Tibial nerve (tissue), 4 donors: ENCODE measurements around the gene CEP78. TPM values are rescaled to one million over a fixed set of nuclear protein-coding genes. Genes with fewer than 3 reads are reported as not detected.
"Not testable (repeated sequence)": the region's sequence is repeated elsewhere in the genome, so short reads cannot be mapped to it uniquely, and the experiment has no call there.

Source experiments
- DNase-seq, 2 donors: peaks; one replicate each; pipeline ENCODE4 v3.0.0-alpha.2; 2019; ENCODE audit warnings: low spot score in 2 of 2
- H3K27ac ChIP-seq, 4 donors: fragments of 200-600 bp; sonication (generic) in 3 of 4; one replicate each; pipeline ENCODE4 v1.5.1; 2017 to 2019; ENCODE audit warnings: mild to moderate bottlenecking in 1 of 4
- H3K27me3 ChIP-seq, 2 donors: fragments of 200-600 bp; sonication (generic) in 1 of 2; one replicate each; pipeline versions ENCODE4 v1.5.1 to v1.6.0; 2017 to 2019
- H3K36me3 ChIP-seq, 3 donors: fragments of 200-600 bp; sonication (generic); one replicate each; pipeline ENCODE4 v1.5.1; 2018 to 2019
- H3K4me1 ChIP-seq, 4 donors: fragments of 200-600 bp; sonication (generic) in 3 of 4; one replicate each; pipeline ENCODE4 v1.5.1; 2017 to 2019
- H3K4me3 ChIP-seq, 4 donors: fragments of 200-600 bp; sonication (generic) in 3 of 4; one replicate each; pipeline ENCODE4 v1.5.1; 2017 to 2019; ENCODE audit warnings: mild to moderate bottlenecking in 1 of 4, moderate library complexity in 1 of 4
- H3K9me3 ChIP-seq, 4 donors: fragments of 200-600 bp; sonication (generic) in 3 of 4; one replicate each; pipeline ENCODE4 v1.5.1; 2017 to 2019
- CTCF ChIP-seq, 5 experiments: fragments of 200-600 bp in 3 of 5; fragments of 450-650 bp in 2 of 5; sonication (generic) in 3 of 5; IDR thresholded peaks; one replicate each; pipeline ENCODE4 v1.5.1; 2016 to 2019; ENCODE audit warnings: antibody characterized with exemption in 5 of 5, mild to moderate bottlenecking in 3 of 5, moderate library complexity in 2 of 5
- EP300 ChIP-seq, 2 donors: sonication (generic); formaldehyde crosslinking; IDR thresholded peaks; one replicate each; pipeline ENCODE4 v1.6.1; 2017; ENCODE audit warnings: antibody characterized with exemption in 2 of 2, mild to moderate bottlenecking in 1 of 2
- POLR2A ChIP-seq, 2 donors: fragments of 450-650 bp; IDR thresholded peaks; one replicate each; pipeline ENCODE4 v1.6.1; 2017; ENCODE audit warnings: antibody characterized with exemption in 2 of 2, mild to moderate bottlenecking in 2 of 2, moderate library complexity in 2 of 2
- whole genome bisulfite sequencing, 2 donors: methylation state at CpG; one replicate each; pipeline ENCODE4 v1.1.5; 2018; 5-methylcytosine and 5-hydroxymethylcytosine counted together
- total RNA-seq, 4 donors: library from RNA; depleted of rRNA; stranded (reverse); fragments of >200 nt; gene quantifications; one replicate each; pipeline ENCODE4 v1.1.0, GENCODE V29; 2016

The CEP78 gene
- total RNA-seq, 4 donors from 2014 or later: 8.8 to 21.3 (median 13.3) TPM

- TF ChIP-seq EP300 (IDR thresholded peaks at IDR 0.05): no peak
- TF ChIP-seq POLR2A (IDR thresholded peaks at IDR 0.05): no peak
- TF ChIP-seq CTCF (IDR thresholded peaks at IDR 0.05): no peak
- no peak for DNase-seq
- Histone ChIP-seq H3K27me3 (no peaks in the 10 kb centered on the region), H3K9me3 (no peaks in the 10 kb centered on the region), H3K36me3 (no peaks in the 10 kb centered on the region), H3K4me1 (peaks cover 0 to 20% (median 0%) of the 10 kb centered on the region in 4 donors), H3K27ac (no peak overlapping the region), H3K4me3 (no peak overlapping the region)
- 73 to 82% methylated on average over 2 of the region's 2 CpGs for WGBS, 2 donors
These were observed 20.2 kb upstream of the CEP78 start for GRCh38 chr9:78215706-78216105.

- Histone ChIP-seq H3K36me3 (no peaks in the 10 kb centered on the region), H3K4me1 (peaks cover 0 to 10% (median 0%) of the 10 kb centered on the region in 4 donors), H3K4me3 (no peak overlapping the region), H3K27ac (no peak overlapping the region), H3K27me3 (no peaks in the 10 kb centered on the region), H3K9me3 (no peaks in the 10 kb centered on the region)
- DNase-seq: no peak
- WGBS, 2 donors: 91 to 93% methylated on average over 13 of the region's 13 CpGs
- TF ChIP-seq EP300 (IDR thresholded peaks at IDR 0.05) (no peak), POLR2A (IDR thresholded peaks at IDR 0.05) (no peak), CTCF (IDR thresholded peaks at IDR 0.05) (no peak)
These were observed 17.0 kb upstream of the CEP78 start for GRCh38 chr9:78218890-78219289.

GRCh38 chr9:78221425-78221824, 14.4 kb upstream of the CEP78 start:
- no peak overlapping the region for H3K27ac ChIP-seq
- 50 to 67% methylated on average over 2 of the region's 2 CpGs for WGBS, 2 donors
- no peaks in the 10 kb centered on the region for H3K27me3 ChIP-seq

GRCh38 chr9:78221841-78222240, 14.0 kb upstream of the CEP78 start:
- not testable (repeated sequence) for DNase-seq, H3K9me3 ChIP-seq, H3K4me1 ChIP-seq, H3K36me3 ChIP-seq, H3K27me3 ChIP-seq, H3K4me3 ChIP-seq, H3K27ac ChIP-seq
- 77 to 85% methylated on average over 3 of the region's 3 CpGs for WGBS, 2 donors

More at GRCh38 chr9:78221425-78221824, 14.4 kb upstream of the CEP78 start:
- Histone ChIP-seq H3K4me1 (no peaks in the 10 kb centered on the region), H3K9me3 (no peaks in the 10 kb centered on the region), H3K4me3 (no peak overlapping the region), H3K36me3 (no peaks in the 10 kb centered on the region)
- no peak for TF ChIP-seq EP300 (IDR thresholded peaks at IDR 0.05)
- TF ChIP-seq CTCF (IDR thresholded peaks at IDR 0.05): no peak
- TF ChIP-seq POLR2A (IDR thresholded peaks at IDR 0.05): no peak
- no peak for DNase-seq

GRCh38 chr9:78230761-78231160, 5.1 kb upstream of the CEP78 start:
- no peak overlapping the region for H3K4me3 ChIP-seq
- H3K4me1 ChIP-seq: peaks cover 0 to 8% (median 4%) of the 10 kb centered on the region in 4 donors
- WGBS, 2 donors: 50 to 53% methylated on average over 3 of the region's 3 CpGs
- TF ChIP-seq POLR2A (IDR thresholded peaks at IDR 0.05) (no peak), EP300 (IDR thresholded peaks at IDR 0.05) (no peak), CTCF (IDR thresholded peaks at IDR 0.05) (no peak)
- H3K36me3 ChIP-seq: no peaks in the 10 kb centered on the region
- H3K27me3 ChIP-seq: no peaks in the 10 kb centered on the region
- H3K9me3 ChIP-seq: no peaks in the 10 kb centered on the region
- no peak overlapping the region for H3K27ac ChIP-seq
- DNase-seq: no peak

- H3K36me3 ChIP-seq, DNase-seq, H3K27me3 ChIP-seq, H3K9me3 ChIP-seq, H3K4me3 ChIP-seq, H3K27ac ChIP-seq: not testable (repeated sequence)
- WGBS, 2 donors: 92% methylated on average over 5 of the region's 5 CpGs
- H3K4me1 ChIP-seq: peaks cover 0 to 18% (median 4%) of the 10 kb centered on the region in 4 donors
These were observed 3.4 kb upstream of the CEP78 start for GRCh38 chr9:78232471-78232870.
